ENCODE measurements around the gene TAF15. TPM values are rescaled to one million over a fixed set of nuclear protein-coding genes. Genes with fewer than 3 reads are reported as not detected.

The TAF15 gene
- total RNA-seq, 1 donor from 2014 or later = 36.1 TPM

DNA sequence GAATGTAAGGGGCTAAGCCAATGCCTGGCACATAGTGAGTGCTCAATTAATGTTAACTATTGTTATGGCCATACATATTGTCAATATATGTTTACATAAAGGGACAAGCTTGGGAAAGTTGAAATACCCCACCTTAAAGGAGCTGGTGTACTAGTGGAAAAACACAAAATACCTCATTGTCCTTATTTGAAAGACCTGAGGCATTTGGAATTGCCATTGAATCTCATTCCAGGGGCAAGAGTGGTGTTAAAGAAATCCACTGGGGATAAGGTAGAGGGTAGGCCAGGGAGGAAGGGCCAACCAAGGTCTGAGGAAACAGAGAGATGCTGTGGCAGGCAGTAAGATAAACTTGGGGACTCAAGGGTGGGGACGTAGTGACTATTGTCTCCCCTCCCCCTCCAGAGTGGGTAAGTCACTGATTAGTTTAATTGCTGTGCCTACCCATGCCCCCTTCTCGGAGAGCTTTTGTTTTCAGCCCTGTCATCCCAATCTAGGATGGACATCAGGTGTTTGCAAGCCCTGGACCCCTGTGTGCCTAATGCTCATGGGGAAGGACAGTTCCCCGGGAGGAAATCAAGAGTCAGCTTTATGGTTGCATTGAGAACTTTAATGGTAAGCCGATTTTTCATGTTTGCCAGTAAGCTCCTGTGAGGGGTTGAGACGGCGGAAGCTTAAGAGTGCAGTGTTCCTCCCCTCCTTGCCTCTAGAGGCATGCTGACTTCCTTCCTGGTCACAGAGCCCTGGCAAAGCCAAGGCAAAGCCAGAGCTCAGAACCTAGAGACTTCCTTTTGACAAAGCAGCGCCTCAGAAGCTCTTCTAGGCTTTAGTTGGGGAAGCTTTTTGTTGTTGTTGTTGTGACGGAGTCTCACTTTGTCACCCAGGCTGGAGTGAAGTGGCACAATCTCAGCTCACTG lies 61.9 kb downstream of the TAF15 start:
- no peaks in the 10 kb centered on the region for H3K36me3 ChIP-seq (ENCODE audit: control insufficient read depth, insufficient read depth, low read length)

DNA sequence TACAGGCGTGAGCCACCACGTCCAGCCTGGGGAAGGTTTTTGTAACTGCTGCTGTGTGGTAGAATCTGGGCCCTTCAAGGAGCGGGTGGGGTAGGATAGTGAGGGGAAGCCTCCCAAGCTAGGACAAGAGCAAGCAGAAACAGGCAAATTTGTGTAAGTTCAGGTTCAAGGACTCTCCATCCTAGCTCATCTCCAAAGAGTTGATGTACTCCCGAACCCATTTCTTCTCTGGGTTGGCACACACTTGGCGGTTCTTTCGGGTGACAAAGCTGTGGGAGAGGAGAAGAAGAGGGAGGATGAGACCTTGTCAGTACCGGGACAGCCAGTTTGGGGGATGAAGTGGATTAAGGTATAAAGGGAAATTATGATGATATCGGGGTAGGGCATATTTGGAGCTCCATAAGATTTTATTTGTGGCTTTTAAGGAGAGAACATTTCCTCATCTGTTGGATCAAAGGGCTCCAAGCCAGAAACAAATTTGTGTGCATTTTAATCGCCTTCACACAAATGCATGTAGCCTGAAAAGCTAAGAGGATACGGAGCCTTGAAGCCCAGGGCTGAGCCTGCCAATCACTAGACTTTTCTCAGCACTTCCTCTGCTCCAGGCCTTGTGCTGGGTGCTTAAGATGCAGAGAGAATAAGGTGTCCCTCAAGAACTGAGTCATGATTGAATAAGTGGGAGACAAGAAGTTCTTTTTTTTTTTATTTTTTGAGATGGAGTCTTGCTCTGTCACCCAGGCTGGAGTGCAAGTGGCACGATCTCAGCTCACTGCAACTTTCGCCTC lies 63.1 kb downstream of the TAF15 start:
- Histone ChIP-seq H3K36me3 (ENCODE audit: control insufficient read depth, insufficient read depth, low read length) (no peaks in the 10 kb centered on the region), H3K4me3 (ENCODE audit: low read depth, low read length) (no peak overlapping the region), H3K27me3 (ENCODE audit: control insufficient read depth, insufficient read depth, low read length) (no peaks in the 10 kb centered on the region)
- no peak for DNase-seq (ENCODE audit: low read depth)
- TF ChIP-seq, protein P1, sequence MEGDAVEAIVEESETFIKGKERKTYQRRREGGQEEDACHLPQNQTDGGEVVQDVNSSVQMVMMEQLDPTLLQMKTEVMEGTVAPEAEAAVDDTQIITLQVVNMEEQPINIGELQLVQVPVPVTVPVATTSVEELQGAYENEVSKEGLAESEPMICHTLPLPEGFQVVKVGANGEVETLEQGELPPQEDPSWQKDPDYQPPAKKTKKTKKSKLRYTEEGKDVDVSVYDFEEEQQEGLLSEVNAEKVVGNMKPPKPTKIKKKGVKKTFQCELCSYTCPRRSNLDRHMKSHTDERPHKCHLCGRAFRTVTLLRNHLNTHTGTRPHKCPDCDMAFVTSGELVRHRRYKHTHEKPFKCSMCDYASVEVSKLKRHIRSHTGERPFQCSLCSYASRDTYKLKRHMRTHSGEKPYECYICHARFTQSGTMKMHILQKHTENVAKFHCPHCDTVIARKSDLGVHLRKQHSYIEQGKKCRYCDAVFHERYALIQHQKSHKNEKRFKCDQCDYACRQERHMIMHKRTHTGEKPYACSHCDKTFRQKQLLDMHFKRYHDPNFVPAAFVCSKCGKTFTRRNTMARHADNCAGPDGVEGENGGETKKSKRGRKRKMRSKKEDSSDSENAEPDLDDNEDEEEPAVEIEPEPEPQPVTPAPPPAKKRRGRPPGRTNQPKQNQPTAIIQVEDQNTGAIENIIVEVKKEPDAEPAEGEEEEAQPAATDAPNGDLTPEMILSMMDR (IDR thresholded peaks at IDR 0.05; ENCODE audit: insufficient read depth, low read length, poor library complexity, severe bottlenecking) = no peak

More for the DNA sequence above, 61.9 kb downstream of the TAF15 start:
- TF ChIP-seq, protein P1 (IDR thresholded peaks at IDR 0.05; ENCODE audit: insufficient read depth, low read length, poor library complexity, severe bottlenecking) = no peak
- Histone ChIP-seq H3K27me3 (ENCODE audit: control insufficient read depth, insufficient read depth, low read length) (no peaks in the 10 kb centered on the region), H3K4me3 (ENCODE audit: low read depth, low read length) (no peak overlapping the region)
- no peak for DNase-seq (ENCODE audit: low read depth)

DNA sequence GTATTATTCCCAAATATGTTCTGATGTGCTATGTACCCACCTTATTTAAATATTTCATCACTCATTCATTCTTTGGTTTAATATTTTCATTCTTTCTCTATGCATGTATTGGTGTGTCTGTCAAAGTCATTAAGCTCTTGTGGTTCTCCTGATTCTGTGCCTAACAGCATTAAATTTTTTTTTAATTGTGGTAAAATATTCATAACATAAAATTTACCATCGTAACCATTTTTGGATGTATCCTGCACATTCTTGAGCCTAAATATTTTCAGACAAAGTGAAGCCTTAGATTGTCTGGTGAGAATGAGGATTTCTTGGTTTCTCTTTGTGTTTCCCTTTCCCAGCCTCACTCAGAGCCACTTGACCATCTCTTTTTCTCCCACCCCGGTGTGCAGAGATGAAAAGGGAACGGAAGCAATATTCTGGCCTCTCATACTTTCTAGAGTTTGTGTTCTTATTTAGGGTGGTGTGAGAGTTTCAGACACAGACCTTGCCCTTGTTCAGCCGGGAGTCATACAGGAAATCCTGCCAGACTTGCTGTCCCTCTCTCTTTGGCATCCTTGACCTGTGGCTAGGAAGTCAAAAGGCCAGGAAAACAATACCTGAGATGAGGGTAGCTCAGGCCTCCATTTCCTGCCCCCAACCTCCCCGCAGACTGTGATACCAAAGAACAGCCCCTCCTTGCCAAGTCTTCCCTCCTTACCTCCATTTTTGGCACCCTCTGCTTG lies 66.0 kb downstream of the TAF15 start:
- Histone ChIP-seq H3K36me3 (ENCODE audit: control insufficient read depth, insufficient read depth, low read length) (no peaks in the 10 kb centered on the region), H3K27me3 (ENCODE audit: control insufficient read depth, insufficient read depth, low read length) (no peaks in the 10 kb centered on the region), H3K4me3 (ENCODE audit: low read depth, low read length) (no peak overlapping the region)
- TF ChIP-seq, protein P1 (IDR thresholded peaks at IDR 0.05; ENCODE audit: insufficient read depth, low read length, poor library complexity, severe bottlenecking) = no peak
- DNase-seq (ENCODE audit: low read depth) = no peak

DNA sequence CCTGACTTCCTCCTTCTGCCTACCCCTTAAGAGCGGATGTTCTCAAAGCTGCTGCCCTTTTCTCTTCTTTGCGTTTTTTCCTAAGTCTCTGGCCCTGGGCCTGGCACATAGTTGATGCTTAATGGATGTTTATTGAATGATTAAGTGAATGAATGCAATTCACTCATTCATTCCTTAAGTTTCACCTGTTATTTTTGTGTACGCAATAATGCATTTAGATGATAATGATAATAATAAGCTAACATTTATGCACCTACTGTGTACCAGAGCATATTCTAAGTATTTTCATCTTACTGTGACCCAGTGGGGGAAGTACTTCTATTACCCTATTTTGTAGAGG lies 66.5 kb downstream of the TAF15 start:
- no peak for DNase-seq (ENCODE audit: low read depth)
- Histone ChIP-seq H3K36me3 (ENCODE audit: control insufficient read depth, insufficient read depth, low read length) (no peaks in the 10 kb centered on the region), H3K4me3 (ENCODE audit: low read depth, low read length) (no peak overlapping the region), H3K27me3 (ENCODE audit: control insufficient read depth, insufficient read depth, low read length) (no peaks in the 10 kb centered on the region)
- TF ChIP-seq, protein P1 (IDR thresholded peaks at IDR 0.05; ENCODE audit: insufficient read depth, low read length, poor library complexity, severe bottlenecking) = no peak

DNA sequence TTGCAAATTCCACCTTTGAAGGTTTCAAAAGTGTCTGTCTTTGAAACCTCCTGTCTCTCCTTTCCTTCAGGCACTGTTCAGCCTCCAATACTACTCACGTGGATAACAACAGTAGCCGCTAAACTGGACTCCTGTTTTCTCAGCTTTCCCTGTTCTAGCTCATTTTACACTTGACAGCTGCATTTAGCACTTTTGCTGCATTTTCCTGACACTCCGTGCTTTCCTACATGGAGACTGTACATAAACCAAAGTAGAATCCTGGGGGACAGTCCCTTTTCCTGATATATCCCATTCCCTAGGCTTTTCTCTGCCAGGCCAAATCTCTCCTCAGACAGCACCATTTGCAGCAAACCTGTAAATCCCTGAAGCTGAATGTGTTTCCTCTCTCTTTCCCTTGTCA lies 67.2 kb downstream of the TAF15 start:
- Histone ChIP-seq H3K27me3 (ENCODE audit: control insufficient read depth, insufficient read depth, low read length) (no peaks in the 10 kb centered on the region), H3K36me3 (ENCODE audit: control insufficient read depth, insufficient read depth, low read length) (no peaks in the 10 kb centered on the region), H3K4me3 (ENCODE audit: low read depth, low read length) (no peak overlapping the region)
- no peak for DNase-seq (ENCODE audit: low read depth)
- TF ChIP-seq, protein P1 (IDR thresholded peaks at IDR 0.05; ENCODE audit: insufficient read depth, low read length, poor library complexity, severe bottlenecking) = no peak
